Spleen (tissue), 11 donors: ENCODE measurements around the gene PLA2G2D. TPM values are rescaled to one million over a fixed set of nuclear protein-coding genes. Genes with fewer than 3 reads are reported as not detected.

Source experiments
- DNase-seq: peaks from one replicate; pipeline ENCODE4 v3.0.0-alpha.2; 2020
- H3K27ac ChIP-seq, 8 donors: fragments of 200-600 bp; sonication (generic) in 7 of 8; 1 replicate in 4 of 8; 2 replicates in 4 of 8; pipeline versions ENCODE4 v1.5.0 to v1.8.0; 2016 to 2021; ENCODE audit warnings: inconsistent platforms in 4 of 8, mild to moderate bottlenecking in 4 of 8, moderate library complexity in 1 of 8
- H3K27me3 ChIP-seq, 7 donors: fragments of 200-600 bp; sonication (generic) in 6 of 7; replicated peaks in 1 of 7; 1 replicate in 4 of 7; 2 replicates in 3 of 7; pipeline versions ENCODE4 v1.5.0 to v1.8.0; 2016 to 2021; ENCODE audit warnings: inconsistent platforms in 3 of 7, mild to moderate bottlenecking in 1 of 7
- H3K36me3 ChIP-seq, 6 donors: fragments of 200-600 bp; sonication (generic) in 5 of 6; 1 replicate in 4 of 6; 2 replicates in 2 of 6; pipeline versions ENCODE4 v1.5.0 to v1.8.0; 2016 to 2021; ENCODE audit warnings: inconsistent platforms in 2 of 6
- H3K4me1 ChIP-seq, 6 donors: fragments of 200-600 bp; sonication (generic) in 5 of 6; 1 replicate in 3 of 6; 2 replicates in 3 of 6; pipeline versions ENCODE4 v1.5.0 to v1.8.0; 2016 to 2021; ENCODE audit warnings: inconsistent platforms in 3 of 6
- H3K4me3 ChIP-seq, 8 donors: fragments of 200-600 bp; sonication (generic) in 7 of 8; 1 replicate in 4 of 8; 2 replicates in 4 of 8; pipeline versions ENCODE4 v1.5.0 to v1.8.0; 2016 to 2021; ENCODE audit warnings: inconsistent platforms in 4 of 8, mild to moderate bottlenecking in 4 of 8, moderate library complexity in 2 of 8
- H3K9me3 ChIP-seq, 8 donors: fragments of 200-600 bp; sonication (generic) in 7 of 8; 1 replicate in 4 of 8; 2 replicates in 4 of 8; pipeline versions ENCODE4 v1.5.0 to v1.8.0; 2016 to 2021; ENCODE audit warnings: inconsistent platforms in 4 of 8
- POLR2A ChIP-seq, 3 donors: fragments of 450-650 bp; IDR thresholded peaks; one replicate each; pipeline ENCODE4 v1.5.1; 2017; ENCODE audit warnings: antibody characterized with exemption in 3 of 3, mild to moderate bottlenecking in 1 of 3
- POLR2AphosphoS5 ChIP-seq, 3 donors: sonication (generic); formaldehyde crosslinking; IDR thresholded peaks; one replicate each; pipeline ENCODE4 v1.5.1; 2017; ENCODE audit warnings: antibody characterized with exemption in 3 of 3
- WGBS, 5 donors: extraction: QIAGEN DNeasy Blood & Tissue Kit in 3 of 5; methylation state at CpG; one replicate each; pipeline versions ENCODE4 v1.1.5 to v1.1.7; 2013 to 2018; 5-methylcytosine and 5-hydroxymethylcytosine counted together
- intact Hi-C: fragments of 100-400 bp; cut with DNase I; formaldehyde crosslinking; loops from one replicate; pipeline ENCODE4 v1.15.0; 2023; ENCODE audit warnings: low total_unique reads
- polyA plus RNA-seq, 3 donors: library from polyadenylated mRNA; stranded (reverse); fragments of 200-250 nt; gene quantifications; one replicate each; pipeline ENCODE4 v1.2.1, GENCODE V29; 2013
- total RNA-seq, 7 donors: library from RNA; depleted of rRNA in 3 of 7; stranded (reverse); fragments of >200 nt in 3 of 7; fragmentation: NEBNext Ultra II Directional in 4 of 7; extraction: Animal tissue kit (Norgen Biotek cat#: 25700) in 4 of 7; gene quantifications; one replicate each; pipeline versions ENCODE4 v1.1.0 to v1.2.1, GENCODE V29; 2016 to 2021
- TF ChIP-seq, protein P1 (sequence below), 11 experiments: fragments of 200-600 bp in 7 of 11; fragments of 450-650 bp in 4 of 11; sonication (generic) in 4 of 11; IDR thresholded peaks in 8 of 11; conservative IDR thresholded peaks in 3 of 11; 1 replicate in 7 of 11; 2 replicates in 4 of 11; pipeline versions ENCODE4 v1.4.0 to v1.8.0; 2016 to 2021; ENCODE audit warnings: antibody characterized with exemption in 11 of 11, inconsistent platforms in 4 of 11, mild to moderate bottlenecking in 1 of 11
- donor health status: healthy with polysubstance abuse.
- donor health status: DM: no; HTN: no; CAD: no; lungs with moderate emphysema.
- donor health status: DM: no; HTN: no; CAD: no.
- donor health status: Bipolar disorder and iron deficiency.
- donor health status: healthy.
- donor health status: DM: no; HTN: no; CAD: no.
- donor health status: DM: yes; HTN: yes; CAD: no.

Gene PLA2G2D
- total and polyA plus RNA-seq, 10 donors: 0.92 to 28.7 (median 7.3) TPM

DNA sequence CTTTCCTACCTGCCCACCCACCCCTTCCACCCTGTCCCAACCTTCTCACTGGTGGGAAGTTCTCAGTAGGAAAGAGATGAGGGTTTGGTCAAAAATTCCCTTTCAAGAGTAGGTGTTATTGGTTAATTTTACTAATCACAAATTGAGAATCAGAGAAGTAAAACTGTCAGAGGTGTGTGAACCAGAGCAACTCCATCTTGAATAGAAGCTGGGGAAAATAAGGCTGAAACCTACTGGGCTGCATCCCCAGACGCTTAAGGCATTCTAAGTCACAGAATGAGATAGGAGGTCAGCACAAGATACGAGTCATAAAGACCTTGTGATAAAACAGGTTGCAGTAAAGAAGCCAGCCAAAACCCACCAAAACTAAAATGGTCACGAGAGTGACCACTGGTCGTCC lies 11.5 kb downstream of the PLA2G2D start:
- TF ChIP-seq POLR2AphosphoS5 (IDR thresholded peaks at IDR 0.05) (no peak), POLR2A (IDR thresholded peaks at IDR 0.05) (no peak)
- TF ChIP-seq, protein P1, sequence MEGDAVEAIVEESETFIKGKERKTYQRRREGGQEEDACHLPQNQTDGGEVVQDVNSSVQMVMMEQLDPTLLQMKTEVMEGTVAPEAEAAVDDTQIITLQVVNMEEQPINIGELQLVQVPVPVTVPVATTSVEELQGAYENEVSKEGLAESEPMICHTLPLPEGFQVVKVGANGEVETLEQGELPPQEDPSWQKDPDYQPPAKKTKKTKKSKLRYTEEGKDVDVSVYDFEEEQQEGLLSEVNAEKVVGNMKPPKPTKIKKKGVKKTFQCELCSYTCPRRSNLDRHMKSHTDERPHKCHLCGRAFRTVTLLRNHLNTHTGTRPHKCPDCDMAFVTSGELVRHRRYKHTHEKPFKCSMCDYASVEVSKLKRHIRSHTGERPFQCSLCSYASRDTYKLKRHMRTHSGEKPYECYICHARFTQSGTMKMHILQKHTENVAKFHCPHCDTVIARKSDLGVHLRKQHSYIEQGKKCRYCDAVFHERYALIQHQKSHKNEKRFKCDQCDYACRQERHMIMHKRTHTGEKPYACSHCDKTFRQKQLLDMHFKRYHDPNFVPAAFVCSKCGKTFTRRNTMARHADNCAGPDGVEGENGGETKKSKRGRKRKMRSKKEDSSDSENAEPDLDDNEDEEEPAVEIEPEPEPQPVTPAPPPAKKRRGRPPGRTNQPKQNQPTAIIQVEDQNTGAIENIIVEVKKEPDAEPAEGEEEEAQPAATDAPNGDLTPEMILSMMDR (IDR thresholded peaks at IDR 0.05 in 8 of 11, conservative IDR thresholded peaks at IDR 0.05 in 3 of 11): no peak
- 74 to 85% (median 81%) methylated on average over 4 of the region's 4 CpGs for WGBS, 5 donors
- Histone ChIP-seq H3K4me3 (no peak overlapping the region), H3K9me3 (no peaks in the 10 kb centered on the region), H3K36me3 (no peaks in the 10 kb centered on the region), H3K4me1 (peaks cover 0 to 11% (median 0%) of the 10 kb centered on the region in 6 donors), H3K27ac (no peak overlapping the region), H3K27me3 (no peaks in the 10 kb centered on the region)
- DNase-seq: no peak
- intact Hi-C loops: no loop called here

DNA sequence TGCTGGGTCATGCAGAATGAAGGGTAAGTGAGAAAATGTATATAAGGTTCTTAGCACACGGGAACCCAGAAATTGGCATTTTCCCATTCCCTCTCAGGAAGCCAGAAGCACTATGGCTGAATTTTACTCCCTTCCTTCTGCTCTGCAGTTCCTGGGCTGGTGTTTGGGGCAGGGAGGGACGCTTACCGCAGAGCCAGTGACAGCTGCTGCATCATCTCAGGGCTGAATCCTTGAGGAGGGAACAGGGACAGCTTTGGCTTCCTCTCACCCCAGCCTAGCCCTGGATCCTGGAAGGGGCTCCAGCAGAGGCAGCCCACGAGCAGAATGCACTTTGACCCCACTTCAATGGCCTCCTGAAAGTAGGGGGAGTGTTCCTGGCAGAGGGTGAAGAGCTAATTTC lies 12.0 kb downstream of the PLA2G2D start:
- no peak for TF ChIP-seq POLR2A (IDR thresholded peaks at IDR 0.05)
- TF ChIP-seq, protein P1 (IDR thresholded peaks at IDR 0.05 in 8 of 11, conservative IDR thresholded peaks at IDR 0.05 in 3 of 11): no peak
- no peak for TF ChIP-seq POLR2AphosphoS5 (IDR thresholded peaks at IDR 0.05)
- no peak overlapping the region for H3K4me3 ChIP-seq
- 50 to 63% (median 60%) methylated on average over 4 of the region's 4 CpGs for WGBS, 5 donors
- H3K27me3 ChIP-seq: no peaks in the 10 kb centered on the region
- no peaks in the 10 kb centered on the region for H3K9me3 ChIP-seq
- peaks cover 0 to 11% (median 0%) of the 10 kb centered on the region in 6 donors for H3K4me1 ChIP-seq
- H3K36me3 ChIP-seq: no peaks in the 10 kb centered on the region
- no peak for DNase-seq
- no peak overlapping the region for H3K27ac ChIP-seq
- intact Hi-C loops: no loop called here

DNA sequence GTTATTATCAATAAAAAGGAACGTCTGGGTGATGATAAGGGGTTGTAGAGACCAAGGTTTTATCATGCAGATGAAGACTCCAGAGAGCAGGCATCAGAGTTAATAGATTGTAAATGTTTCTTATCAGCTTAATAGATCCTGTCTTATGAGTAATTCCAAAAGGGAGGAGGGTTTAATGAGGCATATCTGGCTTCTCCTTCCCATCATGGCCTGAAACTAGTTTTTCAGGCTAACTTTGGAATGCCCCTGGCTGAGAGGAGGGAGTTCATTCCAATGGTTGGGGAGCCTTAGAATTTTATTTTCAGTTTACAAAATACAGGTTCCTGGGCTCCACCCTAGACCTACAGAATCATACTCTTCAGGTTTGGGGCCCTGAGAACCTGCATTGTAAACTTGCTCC lies 13.5 kb downstream of the PLA2G2D start:
- 41 to 71% (median 61%) methylated on average over 1 of the region's 1 CpG for WGBS, 5 donors
- intact Hi-C loops: no loop called here
- Histone ChIP-seq H3K36me3 (no peaks in the 10 kb centered on the region), H3K9me3 (no peaks in the 10 kb centered on the region), H3K27ac (no peak overlapping the region), H3K4me1 (peaks cover 0 to 15% (median 3%) of the 10 kb centered on the region in 6 donors), H3K4me3 (no peak overlapping the region), H3K27me3 (peaks cover 0 to 2% (median 0%) of the 10 kb centered on the region in 7 donors)
- TF ChIP-seq, protein P1 (IDR thresholded peaks at IDR 0.05 in 8 of 11, conservative IDR thresholded peaks at IDR 0.05 in 3 of 11): no peak
- TF ChIP-seq POLR2AphosphoS5 (IDR thresholded peaks at IDR 0.05): no peak
- TF ChIP-seq POLR2A (IDR thresholded peaks at IDR 0.05): no peak
- no peak for DNase-seq

- no peaks in the 10 kb centered on the region for H3K9me3 ChIP-seq
- intact Hi-C loops: loop anchor here (5.0 kb wide), 2 partner anchors 49 to 89 kb away; no protein-coding TSS in a partner anchor
- H3K27me3 ChIP-seq: peaks cover 0 to 5% (median 0%) of the 10 kb centered on the region in 7 donors
- no peak for DNase-seq
- WGBS, 5 donors: 66 to 81% (median 74%) methylated on average over 1 of the region's 1 CpG
- H3K36me3 ChIP-seq: no peaks in the 10 kb centered on the region
- H3K4me1 ChIP-seq: peaks cover 0 to 9% (median 3%) of the 10 kb centered on the region in 6 donors
- no peak for TF ChIP-seq POLR2A (IDR thresholded peaks at IDR 0.05)
- TF ChIP-seq, protein P1 (IDR thresholded peaks at IDR 0.05 in 8 of 11, conservative IDR thresholded peaks at IDR 0.05 in 3 of 11): no peak
- TF ChIP-seq POLR2AphosphoS5 (IDR thresholded peaks at IDR 0.05): no peak
- no peak overlapping the region for H3K4me3 ChIP-seq
- H3K27ac ChIP-seq: no peak overlapping the region
Measured at GRCh38 chr1:20102875-20103274, 16.5 kb downstream of the PLA2G2D start.
